ENCODE data around the gene ARHGAP45. TPM values are rescaled to one million over a fixed set of nuclear protein-coding genes. Genes with fewer than 3 reads are reported as not detected.
"Not testable (repeated sequence)": the region's sequence is repeated elsewhere in the genome, so short reads cannot be mapped to it uniquely, and the experiment has no call there.

The ARHGAP45 gene
- total RNA-seq, 1 donor from 2014 or later, result 0.57 TPM

- Mint-ChIP-seq H3K36me3 (ENCODE audit: low read depth) (no peaks in the 10 kb centered on the region), H3K4me1 (ENCODE audit: low read depth) (peaks cover 53% of the 10 kb centered on the region), H3K27ac (ENCODE audit: unreplicated experiment) (peak overlapping the region; percentile 88), H3K27me3 (ENCODE audit: low read depth) (no peaks in the 10 kb centered on the region), H3K4me3 (ENCODE audit: unreplicated experiment) (peak overlapping the region; percentile 83), H3K9me3 (ENCODE audit: low read depth) (no peaks in the 10 kb centered on the region)
- DNase-seq (ENCODE audit: low spot score), result no peak
- TF ChIP-seq CTCF (IDR thresholded peaks at IDR 0.05), result no peak
These were observed 47.4 kb upstream of the ARHGAP45 start for GRCh38 chr19:1019616-1019961.

- H3K27ac Mint-ChIP-seq (ENCODE audit: unreplicated experiment), result peak overlapping the region; percentile 88
- TF ChIP-seq CTCF (IDR thresholded peaks at IDR 0.05), result no peak
- no peak for DNase-seq (ENCODE audit: low spot score)
- no peaks in the 10 kb centered on the region for H3K9me3 Mint-ChIP-seq (ENCODE audit: low read depth)
- no peaks in the 10 kb centered on the region for H3K36me3 Mint-ChIP-seq (ENCODE audit: low read depth)
- H3K4me3 Mint-ChIP-seq (ENCODE audit: unreplicated experiment), result peak overlapping the region; percentile 83
- H3K27me3 Mint-ChIP-seq (ENCODE audit: low read depth), result no peaks in the 10 kb centered on the region
- H3K4me1 Mint-ChIP-seq (ENCODE audit: low read depth), result peaks cover 53% of the 10 kb centered on the region
These were observed 46.7 kb upstream of the ARHGAP45 start for GRCh38 chr19:1019980-1020867.

GRCh38 chr19:1020868-1021425 is 46.0 kb upstream of the ARHGAP45 start, which contains the start of gene TMEM259:
TMEM259 (minus strand) TSS chr19:1021123; CDS start chr19:1020996, 127 bp downstream.
- H3K27me3 Mint-ChIP-seq (ENCODE audit: low read depth), result no peaks in the 10 kb centered on the region
- H3K4me1 Mint-ChIP-seq (ENCODE audit: low read depth), result peaks cover 55% of the 10 kb centered on the region
- no peaks in the 10 kb centered on the region for H3K36me3 Mint-ChIP-seq (ENCODE audit: low read depth)
- H3K27ac Mint-ChIP-seq (ENCODE audit: unreplicated experiment), result peak within 1 kb of the TSS; percentile 96
- no peak for TF ChIP-seq CTCF (IDR thresholded peaks at IDR 0.05)
- H3K9me3 Mint-ChIP-seq (ENCODE audit: low read depth), result no peaks in the 10 kb centered on the region
- no peak for DNase-seq (ENCODE audit: low spot score)
- peak within 1 kb of the TSS; percentile 83 for H3K4me3 Mint-ChIP-seq (ENCODE audit: unreplicated experiment)

- not testable (repeated sequence) for H3K9me3 Mint-ChIP-seq (ENCODE audit: low read depth); DNase-seq (ENCODE audit: low spot score); H3K36me3 Mint-ChIP-seq (ENCODE audit: low read depth); H3K4me3 Mint-ChIP-seq (ENCODE audit: unreplicated experiment); H3K27me3 Mint-ChIP-seq (ENCODE audit: low read depth); H3K27ac Mint-ChIP-seq (ENCODE audit: unreplicated experiment)
- peaks cover 35% of the 10 kb centered on the region for H3K4me1 Mint-ChIP-seq (ENCODE audit: low read depth)
These were observed 43.1 kb upstream of the ARHGAP45 start for GRCh38 chr19:1023883-1024188.

GRCh38 chr19:1025080-1025479 is 41.9 kb upstream of the ARHGAP45 start:
- H3K9me3 Mint-ChIP-seq (ENCODE audit: low read depth), result not testable (repeated sequence)

GRCh38 chr19:1025960-1026782 is 40.8 kb upstream of the ARHGAP45 start, which contains the start of gene CNN2:
CNN2 (plus strand) TSS chr19:1026608; CDS start chr19:1026662, 54 bp downstream.
- H3K27me3 Mint-ChIP-seq (ENCODE audit: low read depth), result no peaks in the 10 kb centered on the region
- H3K4me3 Mint-ChIP-seq (ENCODE audit: unreplicated experiment), result peak within 1 kb of the TSS; percentile 91
- peaks cover 3% of the 10 kb centered on the region for H3K36me3 Mint-ChIP-seq (ENCODE audit: low read depth)
- H3K4me1 Mint-ChIP-seq (ENCODE audit: low read depth), result peaks cover 38% of the 10 kb centered on the region
- no peaks in the 10 kb centered on the region for H3K9me3 Mint-ChIP-seq (ENCODE audit: low read depth)
- no peak for DNase-seq (ENCODE audit: low spot score)
- H3K27ac Mint-ChIP-seq (ENCODE audit: unreplicated experiment), result peak within 1 kb of the TSS; percentile 98
- no peak for TF ChIP-seq CTCF (IDR thresholded peaks at IDR 0.05)

More at GRCh38 chr19:1025080-1025479, 41.9 kb upstream of the ARHGAP45 start:
- Mint-ChIP-seq H3K4me1 (ENCODE audit: low read depth) (peaks cover 29% of the 10 kb centered on the region), H3K27ac (ENCODE audit: unreplicated experiment) (peak overlapping the region; percentile 59)
- not testable (repeated sequence) for H3K36me3 Mint-ChIP-seq (ENCODE audit: low read depth); H3K27me3 Mint-ChIP-seq (ENCODE audit: low read depth); DNase-seq (ENCODE audit: low spot score); H3K4me3 Mint-ChIP-seq (ENCODE audit: unreplicated experiment)

Data from chondrocyte (in vitro differentiated cells).